Measurements from ENCODE around the gene SYNJ2. TPM values are rescaled to one million over a fixed set of nuclear protein-coding genes. Genes with fewer than 3 reads are reported as not detected.

The SYNJ2 gene
- total and polyA plus RNA-seq, 11 donors, result 7.5 to 27.0 (median 18.2) TPM

GRCh38 chr6:157982102-157982562 is 469 bp downstream of the SYNJ2 start:
- Histone ChIP-seq H3K4me1 (peaks cover 0 to 48% (median 12%) of the 10 kb centered on the region in 12 donors), H3K27me3 (no peaks in the 10 kb centered on the region), H3K4me3 (peak overlapping the region; percentile 63 to 100 (median 94)), H3K27ac (peak overlapping the region in 11 of 12 donors; percentile 63 to 92 (median 78)), H3K9me3 (no peaks in the 10 kb centered on the region), H3K36me3 (no peaks in the 10 kb centered on the region)
- TF ChIP-seq POLR2A (IDR thresholded peaks at IDR 0.05), result no peak
- TF ChIP-seq CTCF (IDR thresholded peaks at IDR 0.05), result no peak
- 1 to 18% (median 2%) methylated on average over 2 to 36 of the region's 36 CpGs for WGBS, 4 donors
- ATAC-seq (peak in 3 of 4 donors; percentile 33 to 50 (median 37)), DNase-seq (peak in 4 of 5 donors; percentile 38 to 74 (median 50))
- intact Hi-C loops (cut with DNase I), result loop anchor here in 8 of 10 donors (2.0 to 5.0 kb wide), 7 partner anchors 45 to 90 kb away; no protein-coding TSS in a partner anchor

GRCh38 chr6:157982563-157983405 is 1.1 kb downstream of the SYNJ2 start:
- Histone ChIP-seq H3K4me1 (peaks cover 0 to 48% (median 12%) of the 10 kb centered on the region in 12 donors), H3K9me3 (no peaks in the 10 kb centered on the region), H3K27me3 (no peaks in the 10 kb centered on the region), H3K4me3 (peak overlapping the region; percentile 63 to 100 (median 94)), H3K36me3 (no peaks in the 10 kb centered on the region), H3K27ac (peak overlapping the region in 7 of 12 donors; percentile 31 to 92 (median 78))
- 56 to 68% (median 65%) methylated on average over 17 of the region's 17 CpGs for WGBS, 4 donors
- TF ChIP-seq POLR2A (IDR thresholded peaks at IDR 0.05) (no peak), CTCF (IDR thresholded peaks at IDR 0.05) (peak in 6 of 12 donors; percentile 5 to 37 (median 20))
- DNase-seq (peak in 1 of 5 donors; percentile 45), ATAC-seq (no peak)
- intact Hi-C loops (cut with DNase I), result loop anchor here in 8 of 10 donors (1.0 to 5.0 kb wide), 8 partner anchors 44 to 92 kb away; no protein-coding TSS in a partner anchor

GRCh38 chr6:157983406-157984119 is 1.9 kb downstream of the SYNJ2 start:
- 92 to 94% (median 93%) methylated on average over 9 of the region's 9 CpGs for WGBS, 4 donors
- ATAC-seq (no peak), DNase-seq (no peak)
- Histone ChIP-seq H3K27me3 (no peaks in the 10 kb centered on the region), H3K4me3 (peak overlapping the region in 6 of 12 donors; percentile 68 to 100 (median 95)), H3K4me1 (peaks cover 0 to 48% (median 13%) of the 10 kb centered on the region in 12 donors), H3K36me3 (no peaks in the 10 kb centered on the region), H3K27ac (peak overlapping the region in 5 of 12 donors; percentile 2 to 85 (median 13)), H3K9me3 (no peaks in the 10 kb centered on the region)
- intact Hi-C loops (cut with DNase I), result loop anchor here in 8 of 10 donors (1.0 to 5.0 kb wide), 9 partner anchors 43 to 91 kb away; no protein-coding TSS in a partner anchor
- no peak for TF ChIP-seq CTCF (IDR thresholded peaks at IDR 0.05)
- no peak for TF ChIP-seq POLR2A (IDR thresholded peaks at IDR 0.05)

All from heart left ventricle (tissue), 16 donors.